ENCODE measurements around the gene ITGA2B. TPM values are rescaled to one million over a fixed set of nuclear protein-coding genes. Genes with fewer than 3 reads are reported as not detected.

ITGA2B gene
- total and polyA plus RNA-seq, 2 of the 13 experiments (the other 11 are each of a cell fraction or from before 2014, with no cell fraction given) = 0.38 to 1.1 TPM

- TF ChIP-seq SNAPC4 (CRISPR knock-in tag; IDR thresholded peaks at IDR 0.05) (peak; percentile 87; the same call in 1 of the 2 replicates), SMC3 (IDR thresholded peaks at IDR 0.05; ENCODE audit: low read length) (no peak), TBL1XR1 (IDR thresholded peaks at IDR 0.05; ENCODE audit: borderline replicate concordance, low read length, partially characterized antibody) (peak; percentile 40), PPARG (CRISPR knock-in tag; conservative IDR thresholded peaks at IDR 0.05) (0 out of 2 replicates have a peak, but pooled peaks have one; percentile 9), ZNF207 (IDR thresholded peaks at IDR 0.05; ENCODE audit: borderline replicate concordance) (no peak), ZSCAN31 (CRISPR knock-in tag; IDR thresholded peaks at IDR 0.05; ENCODE audit: low read depth) (no peak; the same call in 1 of the 2 replicates), ARNT (IDR thresholded peaks at IDR 0.05) (no peak), ZNF572 (CRISPR knock-in tag; IDR thresholded peaks at IDR 0.05) (no peak), MAX (IDR thresholded peaks at IDR 0.05) (peak; percentile 91), ERF (CRISPR knock-in tag; IDR thresholded peaks at IDR 0.05) (peak; percentile 34; the same call in 1 of the 2 replicates), FOXO4 (CRISPR knock-in tag; conservative IDR thresholded peaks at IDR 0.05) (no peak), KMT2B (CRISPR knock-in tag; IDR thresholded peaks at IDR 0.05) (peak; percentile 81), PHF21A (CRISPR knock-in tag; IDR thresholded peaks at IDR 0.05) (peak; percentile 98), ZBTB1 (CRISPR knock-in tag; IDR thresholded peaks at IDR 0.05; ENCODE audit: borderline replicate concordance) (no peak), TFAP4 (IDR thresholded peaks at IDR 0.05; ENCODE audit: borderline replicate concordance, low read depth) (peak; percentile 92), SYNCRIP (IDR thresholded peaks at IDR 0.05; ENCODE audit: insufficient read depth, low read depth, low read length) (no peak)
- TF ChIP-seq, protein P1, sequence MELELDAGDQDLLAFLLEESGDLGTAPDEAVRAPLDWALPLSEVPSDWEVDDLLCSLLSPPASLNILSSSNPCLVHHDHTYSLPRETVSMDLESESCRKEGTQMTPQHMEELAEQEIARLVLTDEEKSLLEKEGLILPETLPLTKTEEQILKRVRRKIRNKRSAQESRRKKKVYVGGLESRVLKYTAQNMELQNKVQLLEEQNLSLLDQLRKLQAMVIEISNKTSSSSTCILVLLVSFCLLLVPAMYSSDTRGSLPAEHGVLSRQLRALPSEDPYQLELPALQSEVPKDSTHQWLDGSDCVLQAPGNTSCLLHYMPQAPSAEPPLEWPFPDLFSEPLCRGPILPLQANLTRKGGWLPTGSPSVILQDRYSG (CRISPR knock-in tag; IDR thresholded peaks at IDR 0.05) = peak; percentile 87
- TF ChIP-seq, protein P2, sequence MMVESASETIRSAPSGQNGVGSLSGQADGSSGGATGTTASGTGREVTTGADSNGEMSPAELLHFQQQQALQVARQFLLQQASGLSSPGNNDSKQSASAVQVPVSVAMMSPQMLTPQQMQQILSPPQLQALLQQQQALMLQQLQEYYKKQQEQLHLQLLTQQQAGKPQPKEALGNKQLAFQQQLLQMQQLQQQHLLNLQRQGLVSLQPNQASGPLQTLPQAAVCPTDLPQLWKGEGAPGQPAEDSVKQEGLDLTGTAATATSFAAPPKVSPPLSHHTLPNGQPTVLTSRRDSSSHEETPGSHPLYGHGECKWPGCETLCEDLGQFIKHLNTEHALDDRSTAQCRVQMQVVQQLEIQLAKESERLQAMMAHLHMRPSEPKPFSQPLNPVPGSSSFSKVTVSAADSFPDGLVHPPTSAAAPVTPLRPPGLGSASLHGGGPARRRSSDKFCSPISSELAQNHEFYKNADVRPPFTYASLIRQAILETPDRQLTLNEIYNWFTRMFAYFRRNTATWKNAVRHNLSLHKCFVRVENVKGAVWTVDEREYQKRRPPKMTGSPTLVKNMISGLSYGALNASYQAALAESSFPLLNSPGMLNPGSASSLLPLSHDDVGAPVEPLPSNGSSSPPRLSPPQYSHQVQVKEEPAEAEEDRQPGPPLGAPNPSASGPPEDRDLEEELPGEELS (CRISPR knock-in tag; IDR thresholded peaks at IDR 0.05) = peak; percentile 56; the same call in 1 of the 2 replicates
- TF ChIP-seq, protein P3, sequence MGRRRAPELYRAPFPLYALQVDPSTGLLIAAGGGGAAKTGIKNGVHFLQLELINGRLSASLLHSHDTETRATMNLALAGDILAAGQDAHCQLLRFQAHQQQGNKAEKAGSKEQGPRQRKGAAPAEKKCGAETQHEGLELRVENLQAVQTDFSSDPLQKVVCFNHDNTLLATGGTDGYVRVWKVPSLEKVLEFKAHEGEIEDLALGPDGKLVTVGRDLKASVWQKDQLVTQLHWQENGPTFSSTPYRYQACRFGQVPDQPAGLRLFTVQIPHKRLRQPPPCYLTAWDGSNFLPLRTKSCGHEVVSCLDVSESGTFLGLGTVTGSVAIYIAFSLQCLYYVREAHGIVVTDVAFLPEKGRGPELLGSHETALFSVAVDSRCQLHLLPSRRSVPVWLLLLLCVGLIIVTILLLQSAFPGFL (CRISPR knock-in tag; IDR thresholded peaks at IDR 0.05) = no peak
Measured at GRCh38 chr17:44344939-44345453, 44.5 kb downstream of the ITGA2B start, which contains the start of gene GRN (continued).
